Testis (tissue), 2 donors: Measurements from ENCODE around the gene CPEB1.

ENCODE experiments used
- POLR2A ChIP-seq: fragments of 450-650 bp; IDR thresholded peaks from one replicate; pipeline ENCODE4 v1.6.1; 2017; ENCODE audit warnings: antibody characterized with exemption, mild to moderate bottlenecking, moderate library complexity
- TF ChIP-seq, protein P1 (sequence below), 3 experiments: fragments of 450-650 bp in 2 of 3; fragments of 200-600 bp in 1 of 3; sonication (generic) in 1 of 3; IDR thresholded peaks; one replicate each; pipeline ENCODE4 v1.5.1; 2016 to 2019; ENCODE audit warnings: antibody characterized with exemption in 3 of 3, mild to moderate bottlenecking in 2 of 3, moderate library complexity in 1 of 3

DNA sequence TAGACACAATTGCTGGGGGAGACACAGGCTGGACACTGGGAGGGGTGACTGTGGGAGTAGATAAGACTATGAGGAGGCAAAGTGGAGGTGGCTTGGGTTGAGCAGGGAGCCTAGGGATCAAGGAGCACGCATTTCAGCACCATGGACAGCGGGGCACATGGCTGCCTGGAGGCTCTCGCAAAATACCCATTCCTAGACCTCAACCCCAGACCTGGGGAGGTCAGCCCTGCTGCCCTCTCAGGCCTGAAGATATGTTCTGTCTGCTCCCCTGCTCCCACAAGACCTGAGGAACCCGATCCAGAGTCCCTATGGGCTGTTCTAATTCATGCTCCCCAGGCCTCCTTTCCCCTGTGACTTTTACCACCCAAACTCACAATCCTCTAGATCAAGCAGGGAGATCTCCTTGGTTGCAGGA, 16.0 kb upstream of the CPEB1 start:
- TF ChIP-seq, protein P1, sequence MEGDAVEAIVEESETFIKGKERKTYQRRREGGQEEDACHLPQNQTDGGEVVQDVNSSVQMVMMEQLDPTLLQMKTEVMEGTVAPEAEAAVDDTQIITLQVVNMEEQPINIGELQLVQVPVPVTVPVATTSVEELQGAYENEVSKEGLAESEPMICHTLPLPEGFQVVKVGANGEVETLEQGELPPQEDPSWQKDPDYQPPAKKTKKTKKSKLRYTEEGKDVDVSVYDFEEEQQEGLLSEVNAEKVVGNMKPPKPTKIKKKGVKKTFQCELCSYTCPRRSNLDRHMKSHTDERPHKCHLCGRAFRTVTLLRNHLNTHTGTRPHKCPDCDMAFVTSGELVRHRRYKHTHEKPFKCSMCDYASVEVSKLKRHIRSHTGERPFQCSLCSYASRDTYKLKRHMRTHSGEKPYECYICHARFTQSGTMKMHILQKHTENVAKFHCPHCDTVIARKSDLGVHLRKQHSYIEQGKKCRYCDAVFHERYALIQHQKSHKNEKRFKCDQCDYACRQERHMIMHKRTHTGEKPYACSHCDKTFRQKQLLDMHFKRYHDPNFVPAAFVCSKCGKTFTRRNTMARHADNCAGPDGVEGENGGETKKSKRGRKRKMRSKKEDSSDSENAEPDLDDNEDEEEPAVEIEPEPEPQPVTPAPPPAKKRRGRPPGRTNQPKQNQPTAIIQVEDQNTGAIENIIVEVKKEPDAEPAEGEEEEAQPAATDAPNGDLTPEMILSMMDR (IDR thresholded peaks at IDR 0.05) = no peak
- no peak for TF ChIP-seq POLR2A
